ENCODE measurements around the gene SMAP2. TPM values are rescaled to one million over a fixed set of nuclear protein-coding genes. Genes with fewer than 3 reads are reported as not detected.

Gene SMAP2
- total and polyA plus RNA-seq, 10 of the 15 experiments (the other 5 are each of a cell fraction or from before 2014, with no cell fraction given), result 33.4 to 177 (median 105) TPM

GRCh38 chr1:40351124-40351523 is 22.4 kb upstream of the SMAP2 start:
- Histone ChIP-seq H3K27me3 (replicated peaks in 1 of 2; ENCODE audit: control insufficient read depth in 2 of 2, insufficient read depth in 2 of 2, low read length in 1 of 2) (no peaks in the 10 kb centered on the region), H3K4me2 (ENCODE audit: control insufficient read depth, insufficient read depth) (no peak overlapping the region), H4K20me1 (ENCODE audit: control insufficient read depth, insufficient read depth) (no peaks in the 10 kb centered on the region), H3K27ac (ENCODE audit: control insufficient read depth, insufficient read depth) (no peak overlapping the region), H3K9me3 (replicated peaks; ENCODE audit: control insufficient read depth, insufficient read depth, low read length) (no peaks in the 10 kb centered on the region), H3K9ac (ENCODE audit: control insufficient read depth, insufficient read depth, low read length) (no peak overlapping the region), H3K4me3 (no peak overlapping the region), H3K36me3 (ENCODE audit: control insufficient read depth in 2 of 2, insufficient read depth in 2 of 2, low read length in 1 of 2) (no peaks in the 10 kb centered on the region), H3K4me1 (ENCODE audit: control insufficient read depth, insufficient read depth, low read length) (peaks cover 13% of the 10 kb centered on the region), H2AFZ (ENCODE audit: control insufficient read depth, low read depth, low read length) (no peak overlapping the region), H3K79me2 (ENCODE audit: control insufficient read depth, insufficient read depth, low read length) (no peaks in the 10 kb centered on the region)
- no peak for TF ChIP-seq ZNF207 (IDR thresholded peaks at IDR 0.05; ENCODE audit: borderline replicate concordance)
- TF ChIP-seq PAX8 (IDR thresholded peaks at IDR 0.05), result no peak
- no peak for TF ChIP-seq PAX5 (IDR thresholded peaks at IDR 0.05; ENCODE audit: borderline replicate concordance, low read depth, low read length)
- no peak for TF ChIP-seq ATF7 (IDR thresholded peaks at IDR 0.05; ENCODE audit: low read depth)
- no peak for TF ChIP-seq MAX (IDR thresholded peaks at IDR 0.05; ENCODE audit: low read depth, low read length)
- TF ChIP-seq KLF5 (IDR thresholded peaks at IDR 0.05; ENCODE audit: partially characterized antibody), result no peak
- TF ChIP-seq BACH1 (IDR thresholded peaks at IDR 0.05; ENCODE audit: borderline replicate concordance), result no peak
- no peak for TF ChIP-seq RAD21 (IDR thresholded peaks at IDR 0.05; ENCODE audit: insufficient read depth, low read depth, low read length)
- intact Hi-C loops (cut with micrococcal nuclease; ENCODE audit: unreplicated experiment), result no loop called here
- WGBS (ENCODE audit: insufficient coverage, insufficient replicate concordance, low lambda C conversion rate, missing lambda C conversion rate), result 71% methylated on average over 2 of the region's 2 CpGs
- RAD21 ChIA-PET (ENCODE audit: unreplicated experiment), result interaction anchor here (0.9 to 2.5 kb wide), 7 partner anchors 13 to 53 kb away, joined by 3 to 8 read pairs (median 5); partner anchors contain the start of gene SMAP2
- no peak for ATAC-seq
- CTCF ChIA-PET, result interaction anchor here (1.1 to 4.2 kb wide), 9 partner anchors 12 to 207 kb away, joined by 3 to 16 read pairs (median 5); no protein-coding TSS in a partner anchor
- no TSS peak for BruUV-seq (replicated peaks)
- in situ Hi-C loops (cut with MboI), result no loop called here
- DNase-seq (ENCODE audit: low read depth, low spot score), result no peak
- SMC1A ChIA-PET (ENCODE audit: uncharacterized antibody, unreplicated experiment), result interaction anchor here (0.5 to 2.9 kb wide), 7 partner anchors 12 to 199 kb away, joined by 3 to 17 read pairs (median 9); partner anchors contain the start of gene SMAP2
- no peak for FAIRE-seq
- POLR2A ChIA-PET, result interaction anchor here (1.0 to 1.7 kb wide), 2 partner anchors 9 to 12 kb away, joined by 3 to 5 read pairs; no protein-coding TSS in a partner anchor

Measured in GM12878 (cell line).